ENCODE results near the gene MYLIP.

MYLIP gene

DNA sequence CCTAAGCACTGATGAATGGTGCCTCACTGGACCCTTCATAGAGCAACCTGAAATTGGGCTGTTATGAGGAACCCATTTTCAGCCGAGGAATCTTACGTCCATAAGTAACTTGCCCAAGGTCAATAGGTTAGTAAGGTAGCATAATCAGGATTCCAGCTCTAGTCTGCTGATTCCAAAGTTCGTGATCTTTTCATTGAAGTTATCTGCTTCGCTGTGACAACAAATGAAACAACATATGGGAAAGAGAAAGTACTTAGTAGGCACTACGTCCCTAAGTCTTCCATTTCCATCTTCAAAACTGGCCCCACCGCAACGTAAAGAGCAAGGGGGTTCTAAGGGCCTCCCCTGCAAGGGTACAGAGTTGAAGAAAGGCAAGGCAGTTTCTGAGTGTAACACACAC is 49.5 kb downstream of the MYLIP start:
- Histone ChIP-seq H3K27me3 (ENCODE audit: low read depth) (no peaks in the 10 kb centered on the region), H3K36me3 (replicated peaks) (no peaks in the 10 kb centered on the region; the same call in 1 of the 2 replicates), H3K4me3 (no peak overlapping the region), H3K4me1 (no peaks in the 10 kb centered on the region), H3K9me3 (no peaks in the 10 kb centered on the region)
- no peak for DNase-seq (ENCODE audit: low spot score in 2 of 2)
- in situ Hi-C loops (cut with MboI; ENCODE audit: low sequenced_read_pairs) = no loop called here

DNA sequence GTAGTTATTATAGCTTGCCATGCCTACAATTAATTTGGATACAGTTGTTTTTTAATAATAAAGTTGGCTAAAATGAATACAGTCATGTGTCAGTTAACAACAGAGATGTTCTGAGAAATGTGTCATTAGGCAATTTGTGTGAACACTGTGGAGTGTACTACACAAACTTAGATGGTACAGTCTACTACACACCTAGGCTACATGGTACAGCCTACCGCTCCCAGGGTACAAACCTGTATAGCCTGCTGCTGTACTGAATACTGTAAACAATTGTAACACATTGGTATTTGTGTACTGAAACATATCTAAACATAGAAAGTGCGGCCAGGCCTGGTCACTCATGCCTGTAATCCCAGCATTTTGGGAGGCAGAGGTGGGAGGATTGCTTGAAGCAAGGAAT is 50.2 kb downstream of the MYLIP start:
- in situ Hi-C loops (cut with MboI; ENCODE audit: low sequenced_read_pairs) = no loop called here
- Histone ChIP-seq H3K36me3 (replicated peaks) (no peaks in the 10 kb centered on the region; the same call in 1 of the 2 replicates), H3K9me3 (no peaks in the 10 kb centered on the region), H3K27me3 (ENCODE audit: low read depth) (no peaks in the 10 kb centered on the region), H3K4me1 (no peaks in the 10 kb centered on the region), H3K4me3 (no peak overlapping the region)
- DNase-seq (ENCODE audit: low spot score in 2 of 2) = no peak

DNA sequence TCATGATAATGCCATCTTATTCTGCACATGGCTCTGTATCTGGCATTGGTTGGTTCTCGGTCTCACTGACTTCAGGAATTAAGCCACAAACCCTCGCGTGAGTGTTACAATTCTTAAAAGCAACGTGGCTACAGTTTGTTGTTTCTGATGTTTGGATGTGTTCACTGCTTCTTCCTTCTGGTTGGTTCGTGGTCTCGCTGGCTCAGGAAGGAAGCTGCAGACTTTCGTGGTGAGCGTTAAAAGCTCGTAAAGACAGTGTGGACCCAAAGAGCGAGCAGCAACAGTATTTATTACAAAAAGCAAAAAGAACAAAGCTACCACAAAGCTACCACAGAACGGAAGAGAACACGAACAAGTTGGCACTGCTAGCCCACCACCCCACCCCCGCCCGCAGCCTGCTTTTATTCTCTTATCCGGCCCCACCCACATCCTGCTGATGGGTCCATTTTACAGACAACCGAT is 51.1 kb downstream of the MYLIP start:
- no peaks in the 10 kb centered on the region; the same call in 1 of the 2 replicates for H3K36me3 ChIP-seq (replicated peaks)
- H3K9me3 ChIP-seq = no peaks in the 10 kb centered on the region
- H3K4me1 ChIP-seq = no peaks in the 10 kb centered on the region
- no peak overlapping the region for H3K4me3 ChIP-seq
- no peak for DNase-seq (ENCODE audit: low spot score in 2 of 2)
- in situ Hi-C loops (cut with MboI; ENCODE audit: low sequenced_read_pairs) = loop anchor here (10.0 kb wide), 1 partner anchor 495 kb away; no protein-coding TSS in a partner anchor
- no peaks in the 10 kb centered on the region for H3K27me3 ChIP-seq (ENCODE audit: low read depth)

DNA sequence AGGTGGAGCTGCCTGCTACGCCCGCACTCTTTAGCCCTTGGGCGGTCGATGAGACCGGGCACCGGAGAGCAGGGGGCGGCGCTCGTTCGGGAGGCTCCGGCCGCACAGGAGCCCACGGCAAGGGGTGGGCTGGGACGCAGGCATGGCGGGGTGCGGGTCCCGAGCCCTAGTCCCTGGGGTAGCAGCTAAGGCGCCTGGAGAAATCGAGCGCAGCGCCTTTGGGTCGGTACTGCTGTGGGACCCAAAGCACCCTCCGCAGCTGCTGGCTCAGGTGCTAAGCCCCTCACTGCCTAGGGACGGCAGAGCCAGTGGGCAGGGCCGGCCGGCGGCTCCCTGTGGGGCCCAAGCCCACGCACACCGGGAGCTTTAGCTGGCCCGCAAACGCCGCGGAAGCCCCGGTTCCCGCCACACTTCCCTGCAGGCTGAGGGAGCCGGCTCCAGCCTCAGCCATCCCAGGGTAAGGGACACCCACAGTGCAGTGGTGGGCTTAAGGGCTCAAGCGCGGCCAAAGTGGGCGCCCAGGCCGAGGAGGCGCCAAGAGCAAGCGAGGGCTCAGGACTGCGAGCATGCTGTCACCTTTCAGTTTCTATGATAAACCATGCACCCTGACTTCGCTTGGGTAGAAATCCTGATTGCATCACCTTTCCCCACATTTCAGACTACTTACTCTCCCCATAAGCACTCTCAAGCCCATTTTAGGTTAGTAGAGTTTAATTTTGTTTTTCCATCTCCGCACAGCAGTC is 52.0 kb downstream of the MYLIP start:
- Histone ChIP-seq H3K4me3 (no peak overlapping the region), H3K4me1 (no peaks in the 10 kb centered on the region)
- in situ Hi-C loops (cut with MboI; ENCODE audit: low sequenced_read_pairs) = loop anchor here (10.0 kb wide), 1 partner anchor 496 kb away; no protein-coding TSS in a partner anchor

DNA sequence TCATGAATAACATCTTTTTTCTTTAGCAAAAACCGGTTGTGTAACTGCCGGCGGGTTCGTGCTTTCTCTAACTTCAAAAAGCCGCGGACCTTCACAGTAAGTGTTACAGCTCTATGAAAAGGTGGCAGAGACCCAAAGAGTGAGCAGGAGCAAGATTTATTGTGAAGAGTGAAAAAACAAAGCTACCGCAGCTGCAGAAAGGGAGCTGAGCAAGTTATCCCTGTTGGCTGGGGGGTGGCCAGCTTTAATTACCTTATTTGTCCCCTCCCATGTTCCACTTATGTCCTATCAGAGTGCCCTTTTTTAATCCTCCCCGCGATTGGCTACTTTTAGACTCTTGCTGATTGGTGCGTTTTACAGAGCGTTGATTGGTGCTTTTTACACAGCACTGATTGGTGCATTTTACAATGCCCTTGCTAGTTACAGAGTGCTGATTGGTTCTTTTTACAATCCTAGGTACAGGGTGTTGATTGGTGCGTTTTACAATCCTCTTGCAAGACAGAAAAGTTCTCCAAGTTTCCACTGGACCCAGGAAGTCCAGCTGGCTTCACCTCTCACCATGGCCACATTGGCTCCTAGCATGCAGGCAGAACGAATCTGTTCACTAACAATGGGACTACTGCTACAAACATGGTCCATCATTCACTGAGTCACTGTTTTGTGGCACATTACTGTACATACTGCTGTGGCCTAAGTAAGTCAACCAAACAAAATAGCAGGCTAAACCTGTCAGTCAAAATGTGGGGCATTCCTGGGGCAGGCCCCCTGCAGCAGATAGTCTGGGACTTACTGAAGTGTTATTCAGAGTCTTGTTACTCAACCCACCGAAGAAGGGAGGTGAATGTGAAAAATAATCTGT is 52.8 kb downstream of the MYLIP start:
- no peaks in the 10 kb centered on the region; the same call in 1 of the 2 replicates for H3K36me3 ChIP-seq (replicated peaks)
- DNase-seq (ENCODE audit: low spot score in 2 of 2) = no peak
- no peaks in the 10 kb centered on the region for H3K9me3 ChIP-seq
- in situ Hi-C loops (cut with MboI; ENCODE audit: low sequenced_read_pairs) = loop anchor here (10.0 kb wide), 1 partner anchor 497 kb away; no protein-coding TSS in a partner anchor
- H3K27me3 ChIP-seq (ENCODE audit: low read depth) = no peaks in the 10 kb centered on the region
- no peaks in the 10 kb centered on the region for H3K4me1 ChIP-seq
- no peak overlapping the region for H3K4me3 ChIP-seq

More for the DNA sequence above, 52.0 kb downstream of the MYLIP start:
- no peaks in the 10 kb centered on the region; the same call in 1 of the 2 replicates for H3K36me3 ChIP-seq (replicated peaks)
- no peak for DNase-seq (ENCODE audit: low spot score in 2 of 2)
- no peaks in the 10 kb centered on the region for H3K27me3 ChIP-seq (ENCODE audit: low read depth)
- no peaks in the 10 kb centered on the region for H3K9me3 ChIP-seq

DNA sequence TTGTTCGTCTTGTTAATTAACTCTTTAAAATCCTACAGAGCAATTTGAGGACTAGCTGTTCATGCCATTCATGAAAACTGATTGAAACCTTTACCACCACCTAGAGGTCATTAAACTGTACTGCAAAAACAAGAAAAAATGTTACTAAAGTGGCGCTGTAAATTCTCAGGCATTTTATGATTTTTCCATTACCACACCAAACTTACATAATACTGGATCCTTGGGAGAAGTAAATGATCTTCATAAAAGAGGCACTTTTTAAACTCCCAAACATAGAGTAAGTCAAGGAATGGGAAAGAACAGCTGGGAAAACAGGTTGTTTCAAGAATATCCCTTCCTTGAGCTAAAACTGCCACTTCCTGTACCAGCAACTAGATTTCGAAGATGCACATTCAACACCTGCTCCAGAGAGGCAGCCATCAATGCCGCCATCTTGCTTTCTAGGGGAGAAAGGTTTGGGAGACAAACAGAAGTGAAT is 54.3 kb downstream of the MYLIP start:
- in situ Hi-C loops (cut with MboI; ENCODE audit: low sequenced_read_pairs) = loop anchor here (10.0 kb wide), 1 partner anchor 498 kb away; no protein-coding TSS in a partner anchor
- Histone ChIP-seq H3K4me3 (no peak overlapping the region), H3K27me3 (ENCODE audit: low read depth) (no peaks in the 10 kb centered on the region), H3K9me3 (no peaks in the 10 kb centered on the region), H3K36me3 (replicated peaks) (no peaks in the 10 kb centered on the region), H3K4me1 (no peaks in the 10 kb centered on the region)
- peak in 1 of 2 experiments; percentile 62 for DNase-seq (ENCODE audit: low spot score in 2 of 2)

DNA sequence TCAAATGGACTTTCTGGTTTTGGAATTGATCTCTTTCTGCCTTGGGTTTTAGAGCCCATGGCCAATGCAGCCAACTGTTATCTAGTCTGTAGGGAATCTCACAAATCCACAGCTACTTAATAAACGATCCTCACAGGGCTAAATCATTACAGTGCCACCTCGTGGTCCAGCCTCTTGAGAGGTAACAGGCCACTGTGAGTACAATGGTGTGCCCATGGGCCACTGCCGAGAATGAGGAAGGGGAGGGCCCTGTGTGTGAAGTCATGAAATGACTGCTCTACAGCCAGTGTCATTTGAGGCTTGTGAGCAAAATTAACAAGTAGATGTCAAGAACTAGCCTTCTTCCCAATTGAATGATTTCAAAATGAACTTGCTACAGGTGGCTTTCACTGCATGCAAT is 55.2 kb downstream of the MYLIP start:
- Histone ChIP-seq H3K36me3 (replicated peaks) (no peaks in the 10 kb centered on the region), H3K9me3 (no peaks in the 10 kb centered on the region), H3K4me3 (no peak overlapping the region), H3K4me1 (no peaks in the 10 kb centered on the region), H3K27me3 (ENCODE audit: low read depth) (no peaks in the 10 kb centered on the region)
- in situ Hi-C loops (cut with MboI; ENCODE audit: low sequenced_read_pairs) = loop anchor here (10.0 kb wide), 1 partner anchor 499 kb away; no protein-coding TSS in a partner anchor
- peak in 1 of 2 experiments; percentile 48 for DNase-seq (ENCODE audit: low spot score in 2 of 2)

DNA sequence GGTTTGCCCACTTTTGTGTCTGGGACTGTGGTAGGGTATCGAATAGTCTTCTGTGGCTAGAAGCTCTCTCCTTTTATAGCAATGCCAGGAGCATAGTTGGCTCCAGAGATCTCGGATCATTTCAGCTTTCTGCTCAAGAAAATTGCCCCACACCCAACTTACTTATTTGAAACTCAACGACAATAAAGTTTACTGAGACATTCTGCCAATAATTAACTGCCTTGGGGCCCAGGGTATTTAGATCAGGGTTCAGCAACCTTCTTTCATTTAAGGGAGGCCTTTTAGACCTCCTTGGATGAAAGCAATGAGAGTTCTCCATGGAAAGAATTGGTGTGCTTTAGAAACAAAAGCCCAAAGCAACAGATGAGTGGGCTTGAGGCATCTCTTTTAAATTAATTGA is 55.7 kb downstream of the MYLIP start:
- H3K27me3 ChIP-seq (ENCODE audit: low read depth) = no peaks in the 10 kb centered on the region
- H3K36me3 ChIP-seq (replicated peaks) = no peaks in the 10 kb centered on the region
- in situ Hi-C loops (cut with MboI; ENCODE audit: low sequenced_read_pairs) = loop anchor here (10.0 kb wide), 1 partner anchor 500 kb away; no protein-coding TSS in a partner anchor
- H3K4me3 ChIP-seq = no peak overlapping the region
- H3K4me1 ChIP-seq = no peaks in the 10 kb centered on the region
- DNase-seq (ENCODE audit: low spot score in 2 of 2) = no peak
- no peaks in the 10 kb centered on the region for H3K9me3 ChIP-seq

DNA sequence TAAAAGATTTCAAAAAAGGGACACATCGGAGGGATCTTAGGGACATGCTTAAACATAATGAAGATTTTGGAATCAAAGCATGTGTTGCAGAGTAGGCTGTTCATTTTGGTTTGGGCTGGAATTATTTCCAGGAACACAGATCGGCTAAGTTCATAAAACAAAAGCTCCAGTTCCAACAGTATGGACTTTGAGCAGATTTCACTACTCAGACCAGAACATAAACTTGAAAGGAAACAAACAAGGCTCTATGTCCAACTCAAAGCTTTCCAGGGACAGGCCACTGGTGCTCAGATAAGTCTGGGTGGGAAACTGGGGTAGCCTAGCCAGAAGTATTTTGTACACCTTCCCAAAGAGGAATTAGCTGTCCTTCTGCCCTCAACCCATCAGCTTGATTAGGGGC is 58.3 kb downstream of the MYLIP start:
- Histone ChIP-seq H3K27me3 (ENCODE audit: low read depth) (0 out of 2 replicates have a peak, but pooled peaks cover 3% of the 10 kb centered on the region), H3K36me3 (replicated peaks) (no peaks in the 10 kb centered on the region), H3K4me1 (no peaks in the 10 kb centered on the region; the same call in 1 of the 2 replicates), H3K9me3 (no peaks in the 10 kb centered on the region), H3K4me3 (no peak overlapping the region)
- in situ Hi-C loops (cut with MboI; ENCODE audit: low sequenced_read_pairs) = loop anchor here (10.0 kb wide), 1 partner anchor 502 kb away; no protein-coding TSS in a partner anchor
- no peak for DNase-seq (ENCODE audit: low spot score in 2 of 2)

DNA sequence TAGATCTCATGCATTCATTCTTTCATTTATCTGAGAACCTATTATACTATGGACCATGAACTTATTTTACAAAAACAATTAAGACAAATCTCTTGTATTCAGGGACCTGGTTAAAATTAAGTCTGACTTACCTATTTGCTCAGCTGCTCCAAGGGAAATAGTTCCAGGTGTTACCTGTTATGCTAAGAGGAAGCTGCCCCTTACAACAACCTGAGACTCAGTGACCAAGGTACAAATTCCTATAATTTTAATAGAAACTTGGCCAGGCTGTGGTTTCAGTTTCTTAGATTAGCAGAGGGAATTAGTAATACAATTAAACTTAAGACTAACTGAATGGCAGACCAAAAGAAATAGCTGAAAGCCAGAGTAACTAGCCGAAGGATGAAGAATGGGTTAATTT is 61.3 kb downstream of the MYLIP start:
- H3K36me3 ChIP-seq (replicated peaks) = no peaks in the 10 kb centered on the region
- 0 out of 2 replicates have a peak, but pooled peaks cover 3% of the 10 kb centered on the region for H3K27me3 ChIP-seq (ENCODE audit: low read depth)
- no peaks in the 10 kb centered on the region for H3K9me3 ChIP-seq
- in situ Hi-C loops (cut with MboI; ENCODE audit: low sequenced_read_pairs) = no loop called here
- no peak for DNase-seq (ENCODE audit: low spot score in 2 of 2)
- H3K4me3 ChIP-seq = no peak overlapping the region
- H3K4me1 ChIP-seq = no peaks in the 10 kb centered on the region; the same call in 1 of the 2 replicates

DNA sequence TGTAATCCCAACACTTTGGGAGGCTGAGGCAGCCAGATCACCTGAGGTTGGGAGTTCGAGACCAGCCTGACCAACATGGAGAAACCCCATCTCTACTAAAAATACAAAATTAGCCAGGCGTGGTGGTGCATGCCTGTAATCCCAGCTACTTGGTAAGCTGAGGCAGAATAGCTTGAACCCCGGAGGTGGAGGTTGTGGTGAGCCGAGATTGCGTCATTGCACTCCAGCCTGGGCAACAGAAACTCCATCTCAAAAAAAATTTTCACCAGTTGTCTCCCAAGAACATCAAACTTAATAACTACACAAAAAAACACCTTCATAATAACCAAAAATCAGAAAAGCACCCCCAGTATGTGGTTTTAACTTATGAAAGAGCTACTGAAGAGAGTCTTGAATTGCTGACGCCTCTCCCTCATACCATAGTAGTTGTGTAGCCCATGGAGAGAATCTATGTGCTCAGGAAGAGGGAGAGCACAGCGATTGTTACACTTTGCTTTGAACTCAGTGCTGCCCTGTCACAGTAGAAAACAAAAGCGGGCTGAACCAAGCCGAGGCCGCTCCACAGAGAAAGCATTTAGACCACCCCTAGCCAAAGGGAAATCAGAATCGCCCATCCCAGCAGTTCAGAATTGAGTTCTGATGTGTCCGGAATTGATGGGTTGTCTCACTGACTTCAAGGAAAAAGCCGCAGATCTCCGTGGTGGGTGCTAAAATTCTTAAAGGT is 67.5 kb downstream of the MYLIP start:
- no peak for DNase-seq (ENCODE audit: low spot score in 2 of 2)
- H3K4me3 ChIP-seq = no peak overlapping the region
- H3K36me3 ChIP-seq (replicated peaks) = no peaks in the 10 kb centered on the region
- H3K27me3 ChIP-seq (ENCODE audit: low read depth) = no peaks in the 10 kb centered on the region
- H3K4me1 ChIP-seq = no peaks in the 10 kb centered on the region
- in situ Hi-C loops (cut with MboI; ENCODE audit: low sequenced_read_pairs) = no loop called here
- H3K9me3 ChIP-seq = no peaks in the 10 kb centered on the region

DNA sequence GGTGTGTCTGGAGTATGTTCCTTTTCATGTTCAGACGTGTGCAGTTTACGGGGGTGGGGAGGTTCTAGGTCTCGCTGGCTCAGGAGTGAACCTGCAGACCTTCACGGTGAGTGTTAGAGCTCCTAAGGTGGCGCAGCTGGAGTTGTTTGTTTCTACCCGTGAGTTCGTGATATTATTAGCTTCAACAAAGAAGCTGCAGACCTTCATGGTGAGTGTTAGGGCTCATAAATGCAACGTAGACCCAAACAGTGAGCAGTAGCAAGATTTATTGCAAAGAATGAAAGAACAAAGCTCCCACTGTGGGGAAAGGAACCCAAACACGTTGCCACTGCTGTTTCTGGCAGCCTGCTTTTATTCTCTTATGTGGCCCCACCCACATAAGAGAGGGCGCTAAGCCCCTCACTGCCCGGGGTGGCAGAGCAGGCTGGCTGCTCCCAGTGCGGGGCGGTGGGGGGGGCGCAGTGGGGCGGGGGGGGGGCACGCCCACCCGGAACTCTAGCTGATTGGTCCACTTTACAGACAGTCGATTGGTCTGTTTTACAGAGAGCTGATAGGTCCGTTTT is 68.2 kb downstream of the MYLIP start:
- in situ Hi-C loops (cut with MboI; ENCODE audit: low sequenced_read_pairs) = no loop called here
- DNase-seq (ENCODE audit: low spot score in 2 of 2) = no peak
- Histone ChIP-seq H3K9me3 (no peaks in the 10 kb centered on the region), H3K36me3 (replicated peaks) (no peaks in the 10 kb centered on the region), H3K4me1 (no peaks in the 10 kb centered on the region), H3K27me3 (ENCODE audit: low read depth) (no peaks in the 10 kb centered on the region), H3K4me3 (no peak overlapping the region)
